Left cardiac atrium (tissue), 4 donors: Measurements from ENCODE around the gene LRP2BP. TPM values are rescaled to one million over a fixed set of nuclear protein-coding genes. Genes with fewer than 3 reads are reported as not detected.

Experiments used
- ATAC-seq, 2 donors: fragments of 200-7000 bp; cut with Tn5 transposase; one replicate each; pipeline ENCODE4 v1.9.1; 2020; ENCODE audit warnings: mild to moderate bottlenecking in 2 of 2, moderate library complexity in 2 of 2
- DNase-seq: peaks from one replicate; pipeline ENCODE4 v3.0.0-alpha.2; 2020
- intact Hi-C, 2 donors: fragments of 100-400 bp; cut with DNase I; formaldehyde crosslinking; loops; one replicate each; pipeline versions ENCODE4 v1.14.1 to v1.15.1; 2022 to 2023
- long read RNA-seq: library from polyadenylated mRNA; unstranded; transcript quantifications from one replicate; pipeline ENCODE4 v2.0.0, GENCODE V29; 2021
- total RNA-seq, 2 donors: library from RNA; stranded (reverse); fragmentation: NEBNext Ultra II Directional; extraction: Animal tissue kit (Norgen Biotek cat#: 25700); gene quantifications; one replicate each; pipeline ENCODE4 v1.2.1, GENCODE V29; 2021
- donor health status: DM: no; HTN: yes; CAD: no.
- donor health status: DM: no; HTN: yes; CAD: no; lungs with severe emphysema.
- donor health status: DM: yes; HTN: yes; CAD: no.
- donor health status: Dilated cardiomyopathy.

LRP2BP gene
- total RNA-seq = 1 to 10 TPM; 1.7 to 1.9 TPM
- long read RNA-seq, partial matches to known transcripts = 0 of 3 reads
- long read RNA-seq, other reads (novel, unspliced or antisense) = 3 of 3 reads

- no peak for DNase-seq
- no peak for ATAC-seq
- intact Hi-C loops = loop anchor here in 1 of 2 donors (10.0 kb wide), 1 partner anchor 191 kb away; the partner anchor contains the start of genes CFAP97 and SNX25
These were observed at the start of gene LRP2BP for GRCh38 chr4:185395238-185395955. LRP2BP (minus strand) TSS chr4:185395924; CDS start chr4:185378186, 17,738 bp downstream.

GRCh38 chr4:185445209-185445608 lies 49.5 kb upstream of the LRP2BP start:
- ATAC-seq (no peak), DNase-seq (no peak)
- intact Hi-C loops = no loop called here

- DNase-seq = no peak
- intact Hi-C loops = no loop called here
- ATAC-seq = no peak
These were observed 45.8 kb upstream of the LRP2BP start for GRCh38 chr4:185441479-185441878.

- intact Hi-C loops = no loop called here
- ATAC-seq (no peak), DNase-seq (no peak)
These were observed 42.1 kb upstream of the LRP2BP start for GRCh38 chr4:185437809-185438208.

GRCh38 chr4:185435466-185435865 lies 39.7 kb upstream of the LRP2BP start:
- DNase-seq (no peak), ATAC-seq (no peak)
- intact Hi-C loops = no loop called here

- no peak for DNase-seq
- no peak for ATAC-seq
- intact Hi-C loops = loop anchor here in 1 of 2 donors (5.0 to 10.0 kb wide), 2 partner anchors 38 to 165 kb away; no protein-coding TSS in a partner anchor
These were observed 33.9 kb upstream of the LRP2BP start for GRCh38 chr4:185429660-185430059.

GRCh38 chr4:185426960-185427688 lies 31.4 kb upstream of the LRP2BP start:
- no peak for ATAC-seq
- DNase-seq = no peak
- intact Hi-C loops = loop anchor here in 1 of 2 donors (5.0 to 10.0 kb wide), 2 partner anchors 40 to 168 kb away; no protein-coding TSS in a partner anchor

GRCh38 chr4:185425647-185426352 lies 30.1 kb upstream of the LRP2BP start, which contains the start of gene UFSP2:
UFSP2 (minus strand) TSS chr4:185425964; CDS start chr4:185425868, 96 bp downstream.
- intact Hi-C loops = loop anchor here in 1 of 2 donors (5.0 to 10.0 kb wide), 2 partner anchors 42 to 169 kb away; no protein-coding TSS in a partner anchor
- peak; percentile 92 for DNase-seq
- ATAC-seq = peak; percentile 96 to 97

- DNase-seq = no peak
- intact Hi-C loops = loop anchor here in 1 of 2 donors (5.0 to 10.0 kb wide), 2 partner anchors 42 to 170 kb away; no protein-coding TSS in a partner anchor
- peak; percentile 43 to 46 for ATAC-seq
These were observed 29.4 kb upstream of the LRP2BP start for GRCh38 chr4:185424905-185425646.

- DNase-seq (no peak), ATAC-seq (peak in 1 of 2 donors; percentile 23)
- intact Hi-C loops = loop anchor here in 1 of 2 donors (10.0 kb wide), 1 partner anchor 173 kb away; no protein-coding TSS in a partner anchor
These were observed 25.8 kb upstream of the LRP2BP start for GRCh38 chr4:185421366-185422124.

GRCh38 chr4:185416955-185417354 lies 21.2 kb upstream of the LRP2BP start:
- intact Hi-C loops = no loop called here
- ATAC-seq (no peak), DNase-seq (no peak)

- ATAC-seq (no peak), DNase-seq (no peak)
- intact Hi-C loops = no loop called here
These were observed 16.7 kb upstream of the LRP2BP start for GRCh38 chr4:185412412-185412811.

GRCh38 chr4:185411849-185412248 lies 16.1 kb upstream of the LRP2BP start:
- intact Hi-C loops = no loop called here
- ATAC-seq = peak in 1 of 2 donors; percentile 35
- DNase-seq = no peak

- no peak for DNase-seq
- intact Hi-C loops = no loop called here
- no peak for ATAC-seq
These were observed 12.7 kb upstream of the LRP2BP start for GRCh38 chr4:185408432-185408831.

- ATAC-seq (no peak), DNase-seq (no peak)
- intact Hi-C loops = no loop called here
These were observed 9.7 kb upstream of the LRP2BP start for GRCh38 chr4:185405296-185405999.

- intact Hi-C loops = no loop called here
- ATAC-seq (no peak), DNase-seq (no peak)
These were observed 8.3 kb upstream of the LRP2BP start for GRCh38 chr4:185404031-185404430.

GRCh38 chr4:185399466-185399865 lies 3.7 kb upstream of the LRP2BP start:
- DNase-seq (no peak), ATAC-seq (no peak)
- intact Hi-C loops = loop anchor here in 1 of 2 donors (10.0 kb wide), 1 partner anchor 195 kb away; the partner anchor contains the start of genes CFAP97 and SNX25
